Stomach (tissue), 9 donors: ENCODE results near the gene ESYT2. TPM values are rescaled to one million over a fixed set of nuclear protein-coding genes. Genes with fewer than 3 reads are reported as not detected.

Experiments used
- DNase-seq, 2 donors: peaks; one replicate each; pipeline versions ENCODE4 v3.0.0 to v3.0.0-alpha.2; 2013 to 2019
- H3K27ac ChIP-seq, 5 donors: fragments of 200-600 bp in 4 of 5; sonication (generic) in 4 of 5; one replicate each; pipeline ENCODE4 v1.5.1; 2013 to 2019; ENCODE audit warnings: mild to moderate bottlenecking in 1 of 5, moderate library complexity in 1 of 5
- H3K27me3 ChIP-seq, 3 donors: fragments of 200-600 bp; sonication (generic); one replicate each; pipeline ENCODE4 v1.5.1; 2017 to 2019; ENCODE audit warnings: mixed run types in 1 of 3
- H3K36me3 ChIP-seq, 4 donors: fragments of 200-600 bp; sonication (generic); 1 replicate in 3 of 4; 2 replicates in 1 of 4; pipeline ENCODE4 v1.5.1; 2016 to 2019
- H3K4me1 ChIP-seq, 4 donors: fragments of 200-600 bp; sonication (generic); one replicate each; pipeline ENCODE4 v1.5.1; 2016 to 2019
- H3K4me3 ChIP-seq, 4 donors: fragments of 200-600 bp; sonication (generic) in 3 of 4; one replicate each; pipeline ENCODE4 v1.5.1; 2016 to 2019; ENCODE audit warnings: mild to moderate bottlenecking in 1 of 4
- H3K9me3 ChIP-seq, 4 donors: fragments of 200-600 bp; sonication (generic); one replicate each; pipeline ENCODE4 v1.5.1; 2016 to 2019
- CTCF ChIP-seq, 7 experiments: fragments of 450-650 bp in 4 of 7; fragments of 200-600 bp in 3 of 7; sonication (generic) in 3 of 7; IDR thresholded peaks; one replicate each; pipeline ENCODE4 v1.5.1; 2016 to 2019; ENCODE audit warnings: antibody characterized with exemption in 7 of 7, control low read depth in 2 of 7, mild to moderate bottlenecking in 1 of 7
- EP300 ChIP-seq: sonication (generic); formaldehyde crosslinking; IDR thresholded peaks from one replicate; pipeline ENCODE4 v1.6.1; 2017; ENCODE audit warnings: antibody characterized with exemption
- POLR2A ChIP-seq, 4 donors: fragments of 450-650 bp; IDR thresholded peaks; one replicate each; pipeline ENCODE4 v1.6.1; 2016; ENCODE audit warnings: antibody characterized with exemption in 4 of 4, control low read depth in 2 of 4, mild to moderate bottlenecking in 1 of 4, moderate library complexity in 1 of 4
- POLR2AphosphoS5 ChIP-seq, 3 donors: sonication (generic); formaldehyde crosslinking; IDR thresholded peaks; one replicate each; pipeline ENCODE4 v1.6.1; 2016; ENCODE audit warnings: antibody characterized with exemption in 3 of 3
- WGBS, 5 donors: extraction: QIAGEN DNeasy Blood & Tissue Kit in 3 of 5; methylation state at CpG; one replicate each; pipeline versions ENCODE4 v1.1.5 to v1.1.7; 2013 to 2018; 5-methylcytosine and 5-hydroxymethylcytosine counted together
- intact Hi-C: fragments of 100-400 bp; cut with DNase I; formaldehyde crosslinking; loops from one replicate; pipeline ENCODE4 v1.15.1; 2023; ENCODE audit warnings: low total_unique reads
- polyA plus RNA-seq, 3 donors: library from polyadenylated mRNA; stranded (reverse); fragments of 200-250 nt; gene quantifications; one replicate each; pipeline ENCODE4 v1.2.3, GENCODE V29; 2013
- total RNA-seq, 5 donors: library from RNA; depleted of rRNA; stranded (reverse); fragments of >200 nt; gene quantifications; one replicate each; pipeline versions ENCODE4 v1.1.0 to v1.2.3, GENCODE V29; 2014 to 2016
- donor health status: healthy with polysubstance abuse.
- donor health status: Bipolar disorder and iron deficiency.
- donor health status: healthy.

ESYT2 gene
- total and polyA plus RNA-seq, 8 donors: 7.6 to 137 (median 36.9) TPM

- intact Hi-C loops: no loop called here
Observed at GRCh38 chr7:158781217-158781973, 47.9 kb downstream of the ESYT2 start.

DNA sequence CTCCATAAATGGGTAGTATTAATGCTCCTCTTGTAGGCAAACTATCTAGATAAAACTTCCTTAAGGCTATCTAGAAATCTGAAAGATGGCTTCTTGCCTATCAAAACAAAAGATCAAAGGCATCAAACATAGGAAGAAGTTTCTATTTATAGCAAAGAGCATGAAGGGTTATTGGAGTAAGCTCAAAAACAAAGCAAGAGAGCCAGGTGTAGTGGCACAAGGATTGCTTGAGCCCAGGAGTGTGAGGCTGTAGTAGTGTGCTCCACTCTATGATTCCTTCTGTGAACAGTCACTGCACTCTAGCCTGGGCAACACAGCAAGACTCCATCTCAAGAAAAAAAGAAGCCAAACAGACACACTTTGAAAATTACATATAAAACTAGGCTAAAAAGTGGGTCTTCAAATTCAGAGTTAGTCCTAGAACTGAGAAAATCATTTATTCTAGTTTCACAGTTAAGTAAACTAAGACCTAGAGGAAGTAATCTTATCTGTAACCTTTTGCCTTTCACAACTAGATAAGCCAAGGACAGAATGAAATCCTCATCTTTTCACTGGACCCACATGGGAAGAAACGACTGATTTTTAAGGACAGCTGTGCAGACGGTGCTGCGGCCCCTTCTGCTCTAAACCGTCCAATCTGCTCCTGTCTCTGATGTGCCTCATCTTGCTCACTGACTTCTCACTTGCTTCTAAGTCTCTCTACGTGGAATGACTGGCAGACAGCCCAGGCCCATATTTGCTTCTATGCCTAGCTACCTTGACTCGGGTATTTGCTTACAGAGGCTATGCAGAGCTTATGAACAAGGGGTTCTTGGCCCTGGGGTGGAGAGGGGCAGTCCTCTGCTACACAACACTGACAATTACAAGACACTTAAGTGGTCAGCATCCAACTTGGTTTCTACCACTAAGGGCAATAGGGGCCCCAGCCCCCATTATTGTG lies 50.0 kb downstream of the ESYT2 start:
- peaks cover 13 to 36% (median 31%) of the 10 kb centered on the region in 4 donors for H3K4me1 ChIP-seq
- 25 to 74% (median 50%) methylated on average over 6 of the region's 6 CpGs for WGBS, 5 donors
- no peak overlapping the region for H3K4me3 ChIP-seq
- no peaks in the 10 kb centered on the region for H3K27me3 ChIP-seq
- H3K27ac ChIP-seq: peak overlapping the region in 4 of 5 donors; percentile 11 to 49 (median 48)
- H3K36me3 ChIP-seq: peaks cover 3 to 58% (median 50%) of the 10 kb centered on the region in 4 donors
- intact Hi-C loops: no loop called here
- H3K9me3 ChIP-seq: no peaks in the 10 kb centered on the region
- TF ChIP-seq CTCF (IDR thresholded peaks at IDR 0.05) (no peak), EP300 (no peak), POLR2A (IDR thresholded peaks at IDR 0.05) (no peak), POLR2AphosphoS5 (IDR thresholded peaks at IDR 0.05) (no peak)
- peak; percentile 39 to 77 for DNase-seq

More at GRCh38 chr7:158781217-158781973, 47.9 kb downstream of the ESYT2 start:
- no peak for DNase-seq
- no peak for TF ChIP-seq POLR2A (IDR thresholded peaks at IDR 0.05)
- no peak for TF ChIP-seq CTCF (IDR thresholded peaks at IDR 0.05)
- TF ChIP-seq POLR2AphosphoS5 (IDR thresholded peaks at IDR 0.05): no peak
- TF ChIP-seq EP300: no peak
- H3K36me3 ChIP-seq: peaks cover 5 to 46% (median 41%) of the 10 kb centered on the region in 4 donors
- no peak overlapping the region for H3K4me3 ChIP-seq
- no peaks in the 10 kb centered on the region for H3K27me3 ChIP-seq
- peaks cover 13 to 38% (median 33%) of the 10 kb centered on the region in 4 donors for H3K4me1 ChIP-seq
- peak overlapping the region in 1 of 5 donors; percentile 48 for H3K27ac ChIP-seq
- WGBS, 5 donors: 93 to 99% (median 95%) methylated on average over 23 of the region's 23 CpGs
- H3K9me3 ChIP-seq: no peaks in the 10 kb centered on the region

DNA sequence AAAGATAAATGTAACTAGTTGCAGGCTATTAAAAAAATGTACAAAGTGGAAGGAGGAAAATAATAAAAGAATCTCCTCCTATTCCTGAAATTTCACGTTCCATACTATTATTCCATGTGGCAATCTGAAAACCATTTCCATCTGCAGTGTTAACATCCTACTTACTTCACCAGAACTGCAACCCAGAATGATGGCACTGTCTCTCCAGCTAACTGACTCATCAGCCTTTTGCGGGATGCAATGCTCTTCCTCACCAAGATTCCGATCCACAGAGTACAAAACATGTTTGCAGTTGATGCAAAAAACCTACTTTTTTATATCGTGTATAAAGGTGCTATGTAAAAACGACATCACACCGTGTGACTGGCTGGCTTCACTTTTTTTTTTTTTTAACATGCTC lies 50.8 kb downstream of the ESYT2 start:
- no peak for DNase-seq
- H3K36me3 ChIP-seq: peaks cover 3 to 57% (median 45%) of the 10 kb centered on the region in 4 donors
- no peaks in the 10 kb centered on the region for H3K9me3 ChIP-seq
- no peaks in the 10 kb centered on the region for H3K27me3 ChIP-seq
- H3K27ac ChIP-seq: peak overlapping the region in 3 of 5 donors; percentile 11 to 49 (median 48)
- intact Hi-C loops: no loop called here
- no peak for TF ChIP-seq POLR2A (IDR thresholded peaks at IDR 0.05)
- no peak for TF ChIP-seq EP300
- no peak for TF ChIP-seq POLR2AphosphoS5 (IDR thresholded peaks at IDR 0.05)
- no peak for TF ChIP-seq CTCF (IDR thresholded peaks at IDR 0.05)
- H3K4me1 ChIP-seq: peaks cover 13 to 28% (median 26%) of the 10 kb centered on the region in 4 donors
- 81 to 88% (median 86%) methylated on average over 6 of the region's 6 CpGs for WGBS, 5 donors
- H3K4me3 ChIP-seq: no peak overlapping the region

- 86 to 92% (median 88%) methylated on average over 10 of the region's 10 CpGs for WGBS, 5 donors
- Histone ChIP-seq H3K4me3 (no peak overlapping the region), H3K36me3 (peaks cover 3 to 58% (median 45%) of the 10 kb centered on the region in 4 donors), H3K27ac (no peak overlapping the region), H3K9me3 (no peaks in the 10 kb centered on the region), H3K27me3 (no peaks in the 10 kb centered on the region), H3K4me1 (peaks cover 13 to 23% (median 21%) of the 10 kb centered on the region in 4 donors)
- no peak for DNase-seq
- intact Hi-C loops: no loop called here
- TF ChIP-seq CTCF (IDR thresholded peaks at IDR 0.05) (no peak), EP300 (no peak), POLR2AphosphoS5 (IDR thresholded peaks at IDR 0.05) (no peak), POLR2A (IDR thresholded peaks at IDR 0.05) (no peak)
Observed at GRCh38 chr7:158777793-158778192, 51.5 kb downstream of the ESYT2 start.
